SU-DHL-6 (cell line): ENCODE data around the gene GFOD1.

Experiments used
- EZH2phosphoT487 ChIP-seq: fragments of 200-600 bp; sonication (generic), shearing (Covaris generic); conservative IDR thresholded peaks from 2 replicates; pipeline ENCODE4 v1.6.1; 2018; ENCODE audit warnings: mild to moderate bottlenecking, antibody characterized with exemption, low read length, moderate library complexity, mixed read lengths
- TF ChIP-seq, protein P1 (sequence below): fragments of 200-600 bp; sonication (generic); IDR thresholded peaks from one replicate; pipeline ENCODE4 v1.5.1; 2017; ENCODE audit warnings: antibody characterized with exemption, mild to moderate bottlenecking, low read length, moderate library complexity; ENCODE audit not compliant: insufficient read depth, poor library complexity, severe bottlenecking

DNA sequence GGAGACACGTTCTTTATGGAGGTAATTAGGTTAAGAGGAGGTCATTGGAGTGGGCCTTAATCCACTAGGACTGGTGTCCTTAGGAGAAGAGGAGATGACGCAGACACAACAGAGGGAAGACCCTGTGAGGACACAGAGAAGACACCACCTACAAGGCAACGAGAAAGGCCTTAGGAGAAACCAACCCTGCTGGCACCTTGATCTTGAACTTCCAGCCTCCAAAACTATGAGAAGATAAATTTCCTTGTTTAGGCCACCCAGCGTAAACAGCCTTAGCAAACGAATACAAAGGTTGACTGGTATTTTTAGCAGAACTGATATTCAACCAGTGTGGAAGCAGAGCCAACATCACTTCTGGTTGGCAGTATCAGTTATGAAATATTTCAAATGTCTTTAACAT, 75.2 kb downstream of the GFOD1 start:
- TF ChIP-seq, protein P1, sequence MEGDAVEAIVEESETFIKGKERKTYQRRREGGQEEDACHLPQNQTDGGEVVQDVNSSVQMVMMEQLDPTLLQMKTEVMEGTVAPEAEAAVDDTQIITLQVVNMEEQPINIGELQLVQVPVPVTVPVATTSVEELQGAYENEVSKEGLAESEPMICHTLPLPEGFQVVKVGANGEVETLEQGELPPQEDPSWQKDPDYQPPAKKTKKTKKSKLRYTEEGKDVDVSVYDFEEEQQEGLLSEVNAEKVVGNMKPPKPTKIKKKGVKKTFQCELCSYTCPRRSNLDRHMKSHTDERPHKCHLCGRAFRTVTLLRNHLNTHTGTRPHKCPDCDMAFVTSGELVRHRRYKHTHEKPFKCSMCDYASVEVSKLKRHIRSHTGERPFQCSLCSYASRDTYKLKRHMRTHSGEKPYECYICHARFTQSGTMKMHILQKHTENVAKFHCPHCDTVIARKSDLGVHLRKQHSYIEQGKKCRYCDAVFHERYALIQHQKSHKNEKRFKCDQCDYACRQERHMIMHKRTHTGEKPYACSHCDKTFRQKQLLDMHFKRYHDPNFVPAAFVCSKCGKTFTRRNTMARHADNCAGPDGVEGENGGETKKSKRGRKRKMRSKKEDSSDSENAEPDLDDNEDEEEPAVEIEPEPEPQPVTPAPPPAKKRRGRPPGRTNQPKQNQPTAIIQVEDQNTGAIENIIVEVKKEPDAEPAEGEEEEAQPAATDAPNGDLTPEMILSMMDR: no peak
- no peak for TF ChIP-seq EZH2phosphoT487
